HepG2 (cell line): ENCODE data around the gene ACP1. TPM values are rescaled to one million over a fixed set of nuclear protein-coding genes. Genes with fewer than 3 reads are reported as not detected.

Source experiments
- CBFB ChIP-seq: sonication (generic); formaldehyde crosslinking; IDR thresholded peaks from 2 replicates; pipeline ENCODE4 v1.4.0; 2020; ENCODE audit warnings: missing genetic modification reagents
- HES4 ChIP-seq: sonication (generic); formaldehyde crosslinking; IDR thresholded peaks from 2 replicates; pipeline ENCODE4 v1.9.0; 2021; ENCODE audit warnings: mild to moderate bottlenecking, missing genetic modification reagents, borderline replicate concordance
- NFIB ChIP-seq: sonication (generic); formaldehyde crosslinking; IDR thresholded peaks from 2 replicates; pipeline ENCODE4 v1.9.0; 2021; ENCODE audit warnings: missing genetic modification reagents, mild to moderate bottlenecking, borderline replicate concordance
- NFKBIZ ChIP-seq: IDR thresholded peaks from 2 replicates; pipeline ENCODE4 v1.6.1; 2018; ENCODE audit warnings: missing genetic modification reagents, missing compliant biosample characterization
- NPAS2 ChIP-seq: sonication (generic); formaldehyde crosslinking; IDR thresholded peaks from 2 replicates; pipeline ENCODE4 v1.8.0; 2022; ENCODE audit warnings: mild to moderate bottlenecking, missing genetic modification reagents, borderline replicate concordance
- NR3C1 ChIP-seq: sonication (generic); formaldehyde crosslinking; IDR thresholded peaks from 2 replicates; pipeline ENCODE4 v1.4.0; 2020; ENCODE audit warnings: missing genetic modification reagents
- PHF21A ChIP-seq: sonication (generic); formaldehyde crosslinking; IDR thresholded peaks from 2 replicates; pipeline ENCODE4 v1.5.0; 2020; ENCODE audit warnings: mild to moderate bottlenecking, missing genetic modification reagents
- SMYD3 ChIP-seq: sonication (generic); formaldehyde crosslinking; IDR thresholded peaks from 2 replicates; pipeline ENCODE4 v1.8.1; 2023; ENCODE audit warnings: mild to moderate bottlenecking, missing genetic modification reagents
- SNAI1 ChIP-seq: sonication (generic); formaldehyde crosslinking; IDR thresholded peaks from 2 replicates; pipeline ENCODE4 v1.5.0; 2020; ENCODE audit warnings: mild to moderate bottlenecking, missing genetic modification reagents, borderline replicate concordance
- TBL1XR1 ChIP-seq: fragments of 150-350 bp; IDR thresholded peaks from 2 replicates; pipeline ENCODE4 v1.6.1; 2014; ENCODE audit warnings: borderline replicate concordance, low read length; ENCODE audit not compliant: partially characterized antibody
- ZBTB1 ChIP-seq: sonication (generic); formaldehyde crosslinking; IDR thresholded peaks from 2 replicates; pipeline ENCODE4 v1.4.0; 2020; ENCODE audit warnings: missing genetic modification reagents, borderline replicate concordance
- ZBTB4 ChIP-seq: sonication (generic); formaldehyde crosslinking; IDR thresholded peaks from 2 replicates; pipeline ENCODE4 v1.4.0; 2020; ENCODE audit warnings: missing genetic modification reagents, mild to moderate bottlenecking, borderline replicate concordance
- ZBTB43 ChIP-seq: sonication (generic); formaldehyde crosslinking; conservative IDR thresholded peaks from 2 replicates; pipeline ENCODE4 v1.4.0; 2020; ENCODE audit warnings: missing genetic modification reagents
- ZFP1 ChIP-seq: IDR thresholded peaks from 2 replicates; pipeline ENCODE4 v1.6.1; 2016
- ZFP41 ChIP-seq: sonication (generic); formaldehyde crosslinking; IDR thresholded peaks from 2 replicates; pipeline ENCODE4 v1.4.0; 2020; ENCODE audit warnings: mild to moderate bottlenecking, missing genetic modification reagents, borderline replicate concordance
- ZNF253 ChIP-seq: sonication (generic); formaldehyde crosslinking; IDR thresholded peaks from 2 replicates; pipeline ENCODE4 v1.8.0; 2022; ENCODE audit warnings: mild to moderate bottlenecking, missing genetic modification reagents, borderline replicate concordance
- ZNF556 ChIP-seq: sonication (generic); formaldehyde crosslinking; IDR thresholded peaks from 2 replicates; pipeline ENCODE4 v1.4.0; 2020; ENCODE audit warnings: mild to moderate bottlenecking, missing genetic modification reagents, borderline replicate concordance
- polyA plus RNA-seq, 8 experiments: library from polyadenylated mRNA; depleted of rRNA in 3 of 8; stranded (reverse) in 7 of 8; unstranded in 1 of 8; fragments of >200 nt; fragmentation: Illumina TruSeq in 4 of 8; extraction: Trizol in 4 of 8; gene quantifications; 2 replicates each; pipeline versions ENCODE4 v1.2.1 to v1.2.3, GENCODE V29; 2011 to 2016; ENCODE audit warnings: low read depth in 4 of 8, missing spikeins in 1 of 8, mixed read lengths in 1 of 8; ENCODE audit not compliant: insufficient read depth in 1 of 8
- total RNA-seq, 5 experiments: library from RNA; depleted of rRNA; stranded (reverse); fragments of >200 nt; fragmentation: Illumina TruSeq; extraction: Trizol; gene quantifications; 2 replicates each; pipeline ENCODE4 v1.2.3, GENCODE V29; 2016; ENCODE audit warnings: low read depth in 1 of 5
- TF ChIP-seq, protein P1 (sequence below): sonication (generic); formaldehyde crosslinking; IDR thresholded peaks from 2 replicates; pipeline ENCODE4 v1.4.0; 2020; ENCODE audit warnings: mild to moderate bottlenecking, missing genetic modification reagents
- TF ChIP-seq, protein P2 (sequence below), 2 experiments: sonication (generic) in 1 of 2; formaldehyde crosslinking in 1 of 2; IDR thresholded peaks; 2 replicates each; pipeline versions ENCODE4 v1.4.0 to v1.6.1; 2018 to 2020; ENCODE audit warnings: missing genetic modification reagents in 2 of 2, borderline replicate concordance in 1 of 2, low read depth in 1 of 2, mild to moderate bottlenecking in 1 of 2, missing biosample characterization in 1 of 2

The ACP1 gene
- total and polyA plus RNA-seq, 2 of the 13 experiments (the other 11 are each of a cell fraction or from before 2014, with no cell fraction given): 246 to 348 TPM

GRCh38 chr2:264493-265468 lies at the start of gene ACP1 (continued):
- TF ChIP-seq ZBTB4 (CRISPR knock-in tag): no peak
- no peak for TF ChIP-seq ZNF556 (CRISPR knock-in tag)
- TF ChIP-seq, protein P1, sequence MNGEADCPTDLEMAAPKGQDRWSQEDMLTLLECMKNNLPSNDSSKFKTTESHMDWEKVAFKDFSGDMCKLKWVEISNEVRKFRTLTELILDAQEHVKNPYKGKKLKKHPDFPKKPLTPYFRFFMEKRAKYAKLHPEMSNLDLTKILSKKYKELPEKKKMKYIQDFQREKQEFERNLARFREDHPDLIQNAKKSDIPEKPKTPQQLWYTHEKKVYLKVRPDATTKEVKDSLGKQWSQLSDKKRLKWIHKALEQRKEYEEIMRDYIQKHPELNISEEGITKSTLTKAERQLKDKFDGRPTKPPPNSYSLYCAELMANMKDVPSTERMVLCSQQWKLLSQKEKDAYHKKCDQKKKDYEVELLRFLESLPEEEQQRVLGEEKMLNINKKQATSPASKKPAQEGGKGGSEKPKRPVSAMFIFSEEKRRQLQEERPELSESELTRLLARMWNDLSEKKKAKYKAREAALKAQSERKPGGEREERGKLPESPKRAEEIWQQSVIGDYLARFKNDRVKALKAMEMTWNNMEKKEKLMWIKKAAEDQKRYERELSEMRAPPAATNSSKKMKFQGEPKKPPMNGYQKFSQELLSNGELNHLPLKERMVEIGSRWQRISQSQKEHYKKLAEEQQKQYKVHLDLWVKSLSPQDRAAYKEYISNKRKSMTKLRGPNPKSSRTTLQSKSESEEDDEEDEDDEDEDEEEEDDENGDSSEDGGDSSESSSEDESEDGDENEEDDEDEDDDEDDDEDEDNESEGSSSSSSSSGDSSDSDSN (CRISPR knock-in tag): peak; percentile 77
- no peak for TF ChIP-seq NFIB (CRISPR knock-in tag)
- TF ChIP-seq TBL1XR1: peak; percentile 66
- TF ChIP-seq ZFP41: 0 out of 2 replicates have a peak, but pooled peaks have one; percentile 36
- TF ChIP-seq SNAI1 (CRISPR knock-in tag): no peak
- TF ChIP-seq, protein P2, sequence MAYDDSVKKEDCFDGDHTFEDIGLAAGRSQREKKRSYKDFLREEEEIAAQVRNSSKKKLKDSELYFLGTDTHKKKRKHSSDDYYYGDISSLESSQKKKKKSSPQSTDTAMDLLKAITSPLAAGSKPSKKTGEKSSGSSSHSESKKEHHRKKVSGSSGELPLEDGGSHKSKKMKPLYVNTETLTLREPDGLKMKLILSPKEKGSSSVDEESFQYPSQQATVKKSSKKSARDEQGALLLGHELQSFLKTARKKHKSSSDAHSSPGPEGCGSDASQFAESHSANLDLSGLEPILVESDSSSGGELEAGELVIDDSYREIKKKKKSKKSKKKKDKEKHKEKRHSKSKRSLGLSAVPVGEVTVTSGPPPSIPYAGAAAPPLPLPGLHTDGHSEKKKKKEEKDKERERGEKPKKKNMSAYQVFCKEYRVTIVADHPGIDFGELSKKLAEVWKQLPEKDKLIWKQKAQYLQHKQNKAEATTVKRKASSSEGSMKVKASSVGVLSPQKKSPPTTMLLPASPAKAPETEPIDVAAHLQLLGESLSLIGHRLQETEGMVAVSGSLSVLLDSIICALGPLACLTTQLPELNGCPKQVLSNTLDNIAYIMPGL (CRISPR knock-in tag; IDR thresholded peaks at IDR 0.05; ENCODE audit: borderline replicate concordance in 1 of 2, low read depth in 1 of 2): peak; percentile 78 to 86
- peak; percentile 71; the same call in 1 of the 2 replicates for TF ChIP-seq HES4
- 0 out of 2 replicates have a peak, but pooled peaks have one; percentile 42 for TF ChIP-seq CBFB (CRISPR knock-in tag)
- no peak for TF ChIP-seq NFKBIZ (CRISPR knock-in tag)
- TF ChIP-seq ZBTB1 (CRISPR knock-in tag): no peak
- no peak for TF ChIP-seq SMYD3 (CRISPR knock-in tag)
- TF ChIP-seq ZNF253: peak; percentile 64; the same call in 1 of the 2 replicates
- peak; percentile 37; the same call in 1 of the 2 replicates for TF ChIP-seq ZBTB43 (CRISPR knock-in tag)
- peak; percentile 44; the same call in 1 of the 2 replicates for TF ChIP-seq PHF21A (CRISPR knock-in tag)
- TF ChIP-seq NR3C1 (CRISPR knock-in tag): no peak
- no peak for TF ChIP-seq NPAS2 (CRISPR knock-in tag)
- TF ChIP-seq ZFP1 (CRISPR knock-in tag): 0 out of 2 replicates have a peak, but pooled peaks have one; percentile 17
